H1 (cell line): Measurements from ENCODE around the gene FAM13C.

Experiments
- ASH2L ChIP-seq: fragments of 200-600, 300-600 bp; sonication (generic); IDR thresholded peaks from one replicate; pipeline ENCODE4 v1.7.1; 2017; ENCODE audit warnings: low read length
- CREB1 ChIP-seq: IDR thresholded peaks from 2 replicates; pipeline ENCODE4 v1.6.1; 2012; ENCODE audit warnings: inconsistent platforms
- EGR1 ChIP-seq: IDR thresholded peaks from 2 replicates; pipeline ENCODE4 v1.6.1; 2011; ENCODE audit warnings: low read depth, low read length, borderline replicate concordance
- GABPA ChIP-seq: IDR thresholded peaks from 2 replicates; pipeline ENCODE4 v1.6.1; 2011; ENCODE audit warnings: mild to moderate bottlenecking, low read length, moderate library complexity, borderline replicate concordance; ENCODE audit not compliant: insufficient read depth
- MAFK ChIP-seq: IDR thresholded peaks from 2 replicates; pipeline ENCODE4 v1.6.1; 2012; ENCODE audit warnings: low read depth, mild to moderate bottlenecking, improper control_type of control experiment, low read length
- POLR2A ChIP-seq, 2 experiments: IDR thresholded peaks; 1 replicate in 1 of 2; 2 replicates in 1 of 2; pipeline ENCODE4 v1.6.1; 2011; ENCODE audit warnings: low read depth in 2 of 2, low read length in 2 of 2, mild to moderate bottlenecking in 2 of 2; ENCODE audit errors: control extremely low read depth in 1 of 2
- POLR2AphosphoS5 ChIP-seq: IDR thresholded peaks from 2 replicates; pipeline ENCODE4 v1.6.1; 2011; ENCODE audit warnings: low read depth, low read length
- RAD21 ChIP-seq, 2 experiments: IDR thresholded peaks in 1 of 2; conservative IDR thresholded peaks in 1 of 2; 2 replicates each; pipeline ENCODE4 v1.6.1; 2011; ENCODE audit warnings: low read depth in 2 of 2, low read length in 2 of 2, improper control_type of control experiment in 1 of 2, inconsistent platforms in 1 of 2, mild to moderate bottlenecking in 1 of 2, moderate library complexity in 1 of 2
- YY1 ChIP-seq: IDR thresholded peaks from 2 replicates; pipeline ENCODE4 v1.6.1; 2011; ENCODE audit warnings: low read depth, mild to moderate bottlenecking, low read length
- TF ChIP-seq, protein P1 (sequence below), 3 experiments: IDR thresholded peaks; 1 replicate in 2 of 3; 2 replicates in 1 of 3; pipeline versions ENCODE4 v1.5.1 to v1.6.1; 2011; ENCODE audit warnings: low read length in 3 of 3, mild to moderate bottlenecking in 3 of 3, inconsistent platforms in 2 of 3, low read depth in 1 of 3, moderate library complexity in 1 of 3; ENCODE audit not compliant: insufficient read depth in 1 of 3; ENCODE audit errors: control extremely low read depth in 1 of 3

- TF ChIP-seq POLR2A (IDR thresholded peaks at IDR 0.05; ENCODE audit: control extremely low read depth in 1 of 2, low read depth in 2 of 2, low read length in 2 of 2) (no peak), CREB1 (no peak), MAFK (no peak), EGR1 (no peak), GABPA (no peak), ASH2L (no peak), RAD21 (IDR thresholded peaks at IDR 0.05 in 1 of 2, conservative IDR thresholded peaks at IDR 0.05 in 1 of 2; ENCODE audit: low read depth in 2 of 2, low read length in 2 of 2) (no peak), YY1 (no peak), POLR2AphosphoS5 (no peak)
- TF ChIP-seq, protein P1, sequence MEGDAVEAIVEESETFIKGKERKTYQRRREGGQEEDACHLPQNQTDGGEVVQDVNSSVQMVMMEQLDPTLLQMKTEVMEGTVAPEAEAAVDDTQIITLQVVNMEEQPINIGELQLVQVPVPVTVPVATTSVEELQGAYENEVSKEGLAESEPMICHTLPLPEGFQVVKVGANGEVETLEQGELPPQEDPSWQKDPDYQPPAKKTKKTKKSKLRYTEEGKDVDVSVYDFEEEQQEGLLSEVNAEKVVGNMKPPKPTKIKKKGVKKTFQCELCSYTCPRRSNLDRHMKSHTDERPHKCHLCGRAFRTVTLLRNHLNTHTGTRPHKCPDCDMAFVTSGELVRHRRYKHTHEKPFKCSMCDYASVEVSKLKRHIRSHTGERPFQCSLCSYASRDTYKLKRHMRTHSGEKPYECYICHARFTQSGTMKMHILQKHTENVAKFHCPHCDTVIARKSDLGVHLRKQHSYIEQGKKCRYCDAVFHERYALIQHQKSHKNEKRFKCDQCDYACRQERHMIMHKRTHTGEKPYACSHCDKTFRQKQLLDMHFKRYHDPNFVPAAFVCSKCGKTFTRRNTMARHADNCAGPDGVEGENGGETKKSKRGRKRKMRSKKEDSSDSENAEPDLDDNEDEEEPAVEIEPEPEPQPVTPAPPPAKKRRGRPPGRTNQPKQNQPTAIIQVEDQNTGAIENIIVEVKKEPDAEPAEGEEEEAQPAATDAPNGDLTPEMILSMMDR (IDR thresholded peaks at IDR 0.05; ENCODE audit: control extremely low read depth in 1 of 3, insufficient read depth in 1 of 3, low read depth in 1 of 3, low read length in 3 of 3), result no peak
These were observed 76.5 kb downstream of the FAM13C start for GRCh38 chr10:59285848-59286247.
